Measurements from ENCODE around the gene CCNE1.
"Not testable (repeated sequence)": the region's sequence is repeated elsewhere in the genome, so short reads cannot be mapped to it uniquely, and the experiment has no call there.

The CCNE1 gene

DNA sequence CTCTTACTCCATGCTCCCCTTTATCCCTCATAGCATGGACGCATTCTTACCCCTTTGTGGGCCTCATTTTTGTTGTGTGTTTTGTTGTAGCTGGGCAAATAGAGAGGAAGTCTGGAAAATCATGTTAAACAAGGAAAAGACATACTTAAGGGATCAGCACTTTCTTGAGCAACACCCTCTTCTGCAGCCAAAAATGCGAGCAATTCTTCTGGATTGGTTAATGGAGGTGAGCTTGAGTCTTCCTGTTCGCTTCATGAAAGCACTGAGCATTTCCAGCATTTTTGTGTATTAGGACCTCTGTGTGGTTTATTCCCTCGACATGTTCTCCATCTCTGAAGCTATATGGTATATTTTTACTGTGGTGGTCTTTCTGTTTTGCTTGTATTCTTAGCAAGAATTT is 5.5 kb downstream of the CCNE1 start:
- H3K9me3 Mint-ChIP-seq = no peaks in the 10 kb centered on the region
- DNase-seq (ENCODE audit: low spot score in 2 of 2) (no peak), ATAC-seq (ENCODE audit: low read depth) (no peak)
- H3K4me1 Mint-ChIP-seq = peaks cover 8% of the 10 kb centered on the region
- peaks cover 7% of the 10 kb centered on the region for H3K36me3 Mint-ChIP-seq
- H3K27me3 Mint-ChIP-seq = no peaks in the 10 kb centered on the region
- H3K4me3 Mint-ChIP-seq = no peak overlapping the region
- H3K27ac Mint-ChIP-seq = no peak overlapping the region

DNA sequence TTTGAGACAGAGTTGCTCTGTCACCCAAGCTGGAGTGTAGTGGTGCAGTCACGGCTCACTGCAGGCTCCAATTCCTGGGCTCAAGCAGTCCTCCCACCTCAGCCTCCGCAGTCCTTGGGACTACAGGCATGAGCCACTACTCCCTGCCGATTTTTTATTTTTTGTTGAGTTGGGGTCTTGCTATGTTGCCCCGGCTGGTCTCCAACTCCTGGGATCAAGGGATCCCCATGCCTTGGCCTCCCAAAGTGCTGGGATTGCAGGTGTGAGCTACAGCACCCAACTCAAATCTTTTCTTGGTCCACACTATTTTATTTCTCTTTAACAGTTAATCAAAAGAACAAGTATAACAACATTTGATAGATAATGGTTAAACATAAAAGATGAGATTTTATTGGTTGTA is 7.5 kb downstream of the CCNE1 start:
- Mint-ChIP-seq H3K9me3 (no peaks in the 10 kb centered on the region), H3K27ac (no peak overlapping the region), H3K4me3 (no peak overlapping the region), H3K4me1 (peaks cover 4% of the 10 kb centered on the region), H3K36me3 (peaks cover 9% of the 10 kb centered on the region), H3K27me3 (no peaks in the 10 kb centered on the region)
- DNase-seq (ENCODE audit: low spot score in 2 of 2) (no peak), ATAC-seq (ENCODE audit: low read depth) (no peak)

DNA sequence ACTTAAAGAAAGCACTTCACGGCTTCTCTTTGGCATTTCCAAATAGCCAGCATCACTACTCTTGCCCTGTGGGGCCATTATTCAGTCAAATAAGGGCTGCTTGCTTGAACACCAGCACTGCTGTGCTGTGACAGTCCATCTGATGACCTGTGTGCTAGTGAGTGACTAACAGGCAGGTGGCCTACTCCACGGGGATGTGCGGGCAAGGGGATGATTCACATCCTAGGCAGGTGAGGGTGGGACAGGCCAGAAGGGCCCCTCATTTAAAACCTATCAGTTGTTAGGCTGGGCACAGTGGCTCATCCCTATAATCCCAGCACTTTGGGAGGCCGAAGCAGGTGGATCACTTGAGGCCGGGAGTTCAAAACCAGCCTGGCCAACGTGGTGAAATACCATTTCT is 8.2 kb downstream of the CCNE1 start:
- peaks cover 3% of the 10 kb centered on the region for H3K4me1 Mint-ChIP-seq
- DNase-seq (ENCODE audit: low spot score in 2 of 2) (no peak), ATAC-seq (ENCODE audit: low read depth) (no peak)
- no peak overlapping the region for H3K4me3 Mint-ChIP-seq
- no peak overlapping the region for H3K27ac Mint-ChIP-seq
- H3K9me3 Mint-ChIP-seq = no peaks in the 10 kb centered on the region
- peaks cover 9% of the 10 kb centered on the region for H3K36me3 Mint-ChIP-seq
- no peaks in the 10 kb centered on the region for H3K27me3 Mint-ChIP-seq

DNA sequence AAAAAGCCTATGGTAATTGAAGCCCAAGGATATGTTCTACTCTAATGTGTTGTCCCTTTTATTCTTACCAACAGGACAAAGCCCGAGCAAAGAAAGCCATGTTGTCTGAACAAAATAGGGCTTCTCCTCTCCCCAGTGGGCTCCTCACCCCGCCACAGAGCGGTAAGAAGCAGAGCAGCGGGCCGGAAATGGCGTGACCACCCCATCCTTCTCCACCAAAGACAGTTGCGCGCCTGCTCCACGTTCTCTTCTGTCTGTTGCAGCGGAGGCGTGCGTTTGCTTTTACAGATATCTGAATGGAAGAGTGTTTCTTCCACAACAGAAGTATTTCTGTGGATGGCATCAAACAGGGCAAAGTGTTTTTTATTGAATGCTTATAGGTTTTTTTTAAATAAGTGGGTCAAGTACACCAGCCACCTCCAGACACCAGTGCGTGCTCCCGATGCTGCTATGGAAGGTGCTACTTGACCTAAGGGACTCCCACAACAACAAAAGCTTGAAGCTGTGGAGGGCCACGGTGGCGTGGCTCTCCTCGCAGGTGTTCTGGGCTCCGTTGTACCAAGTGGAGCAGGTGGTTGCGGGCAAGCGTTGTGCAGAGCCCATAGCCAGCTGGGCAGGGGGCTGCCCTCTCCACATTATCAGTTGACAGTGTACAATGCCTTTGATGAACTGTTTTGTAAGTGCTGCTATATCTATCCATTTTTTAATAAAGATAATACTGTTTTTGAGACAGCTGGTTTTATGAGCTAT is 12.0 kb downstream of the CCNE1 start:
- DNase-seq (ENCODE audit: low spot score in 2 of 2) = no peak
- no peak overlapping the region for H3K4me3 Mint-ChIP-seq
- no peaks in the 10 kb centered on the region for H3K9me3 Mint-ChIP-seq
- peaks cover 9% of the 10 kb centered on the region for H3K36me3 Mint-ChIP-seq
- no peak overlapping the region for H3K27ac Mint-ChIP-seq
- no peaks in the 10 kb centered on the region for H3K4me1 Mint-ChIP-seq
- no peaks in the 10 kb centered on the region for H3K27me3 Mint-ChIP-seq
- no peak for ATAC-seq (ENCODE audit: low read depth)

DNA sequence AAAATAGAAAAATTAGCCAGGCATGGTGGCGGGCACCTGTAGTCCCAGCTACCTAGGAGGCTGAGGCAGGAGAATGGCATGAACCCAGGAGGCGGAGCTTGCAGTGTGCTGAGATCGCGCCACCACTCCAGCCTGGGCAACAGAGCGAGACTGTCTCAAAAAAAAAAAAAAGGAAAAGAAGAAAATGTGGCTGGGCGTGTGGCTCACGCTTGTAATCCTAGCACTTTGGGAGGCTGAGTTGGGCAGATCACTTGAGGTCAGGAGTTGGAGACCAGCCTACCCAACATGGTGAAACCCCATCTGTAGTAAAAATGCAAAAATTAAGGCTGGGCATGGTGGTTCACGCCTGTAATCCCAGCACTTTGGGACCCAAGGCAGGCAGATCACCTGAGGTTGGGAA is 13.5 kb downstream of the CCNE1 start:
- H3K27me3 Mint-ChIP-seq; H3K4me1 Mint-ChIP-seq; H3K27ac Mint-ChIP-seq; DNase-seq (ENCODE audit: low spot score in 2 of 2); H3K4me3 Mint-ChIP-seq; H3K36me3 Mint-ChIP-seq; H3K9me3 Mint-ChIP-seq; ATAC-seq (ENCODE audit: low read depth): not testable (repeated sequence)

DNA sequence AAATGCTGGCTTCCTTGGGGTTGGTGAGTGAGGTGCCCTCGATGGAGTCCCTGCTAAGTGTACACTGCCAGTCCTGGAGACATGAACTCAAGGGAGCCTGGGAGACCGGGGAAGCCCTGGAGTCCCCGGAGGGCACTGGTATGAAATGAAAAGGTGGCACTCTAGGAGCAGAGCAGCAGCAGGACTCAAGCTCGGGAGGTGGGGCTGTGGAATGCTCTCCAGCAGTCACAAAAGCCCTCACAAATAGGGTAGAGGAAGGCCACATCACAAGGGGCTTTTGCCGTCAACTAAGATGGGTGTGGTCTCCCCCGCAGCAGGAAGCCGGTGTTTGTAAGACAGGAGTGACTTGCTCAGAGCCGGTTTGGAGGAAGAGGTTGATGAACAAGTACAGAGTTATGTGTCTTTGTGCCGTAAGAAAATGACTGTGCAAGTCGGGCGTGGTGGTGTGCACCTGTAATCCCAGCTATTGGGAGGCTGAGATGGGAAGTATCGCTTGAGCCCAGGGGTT is 19.3 kb downstream of the CCNE1 start:
- Mint-ChIP-seq H3K4me3 (peak overlapping the region; percentile 59), H3K36me3 (no peaks in the 10 kb centered on the region), H3K9me3 (no peaks in the 10 kb centered on the region), H3K27ac (peak overlapping the region; percentile 48), H3K4me1 (peaks cover 13% of the 10 kb centered on the region), H3K27me3 (peaks cover 9% of the 10 kb centered on the region)
- DNase-seq (ENCODE audit: low spot score in 2 of 2) = no peak
- peak; percentile 92 for ATAC-seq (ENCODE audit: low read depth)

DNA sequence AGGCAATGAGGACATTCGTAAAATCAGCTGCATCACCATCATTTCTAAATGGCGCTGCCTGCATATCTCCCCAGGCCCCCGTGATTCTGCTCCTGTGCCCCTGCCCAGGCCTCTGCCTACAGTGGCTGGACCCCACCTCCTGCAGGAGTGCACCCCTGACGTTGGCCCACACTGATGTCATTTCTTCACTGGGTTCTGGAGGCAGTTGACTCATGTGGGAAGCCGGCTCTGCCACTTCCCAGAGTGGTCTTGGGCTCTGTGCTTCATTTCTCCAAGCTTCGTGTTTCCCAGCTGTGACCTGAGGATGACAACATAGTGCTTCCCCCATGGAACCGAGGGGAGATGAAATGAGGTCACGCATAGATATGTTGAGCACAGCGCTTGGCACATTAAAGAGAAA is 19.9 kb downstream of the CCNE1 start:
- Mint-ChIP-seq H3K36me3 (no peaks in the 10 kb centered on the region), H3K27me3 (peaks cover 9% of the 10 kb centered on the region), H3K27ac (peak overlapping the region; percentile 48), H3K4me3 (no peak overlapping the region), H3K4me1 (peaks cover 13% of the 10 kb centered on the region), H3K9me3 (no peaks in the 10 kb centered on the region)
- DNase-seq (ENCODE audit: low spot score in 2 of 2) = no peak
- no peak for ATAC-seq (ENCODE audit: low read depth)

DNA sequence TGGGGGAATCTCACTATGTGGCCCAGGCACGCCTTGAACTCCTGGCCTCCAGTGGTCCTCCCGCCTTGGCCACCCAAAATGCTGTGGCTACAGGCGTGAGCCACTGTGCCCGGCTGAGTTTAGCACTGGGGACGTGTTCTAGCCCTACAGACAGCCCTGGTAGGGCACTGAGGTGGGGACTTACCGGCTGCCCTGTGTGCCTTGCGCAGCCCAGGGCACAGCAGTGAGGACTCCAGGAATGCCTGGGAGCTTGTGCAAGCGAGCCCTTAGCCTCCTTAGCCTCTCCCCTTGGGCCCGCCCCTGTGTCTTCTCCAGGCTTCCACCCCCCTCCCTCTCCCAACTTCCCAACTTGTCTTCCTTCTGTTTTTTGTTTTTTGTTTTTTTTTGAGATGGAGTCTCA is 21.0 kb downstream of the CCNE1 start:
- H3K4me3 Mint-ChIP-seq = no peak overlapping the region
- peaks cover 20% of the 10 kb centered on the region for H3K4me1 Mint-ChIP-seq
- DNase-seq (ENCODE audit: low spot score in 2 of 2) (no peak), ATAC-seq (ENCODE audit: low read depth) (no peak)
- H3K27ac Mint-ChIP-seq = no peak overlapping the region
- H3K36me3 Mint-ChIP-seq = no peaks in the 10 kb centered on the region
- H3K27me3 Mint-ChIP-seq = peaks cover 9% of the 10 kb centered on the region
- H3K9me3 Mint-ChIP-seq = no peaks in the 10 kb centered on the region

DNA sequence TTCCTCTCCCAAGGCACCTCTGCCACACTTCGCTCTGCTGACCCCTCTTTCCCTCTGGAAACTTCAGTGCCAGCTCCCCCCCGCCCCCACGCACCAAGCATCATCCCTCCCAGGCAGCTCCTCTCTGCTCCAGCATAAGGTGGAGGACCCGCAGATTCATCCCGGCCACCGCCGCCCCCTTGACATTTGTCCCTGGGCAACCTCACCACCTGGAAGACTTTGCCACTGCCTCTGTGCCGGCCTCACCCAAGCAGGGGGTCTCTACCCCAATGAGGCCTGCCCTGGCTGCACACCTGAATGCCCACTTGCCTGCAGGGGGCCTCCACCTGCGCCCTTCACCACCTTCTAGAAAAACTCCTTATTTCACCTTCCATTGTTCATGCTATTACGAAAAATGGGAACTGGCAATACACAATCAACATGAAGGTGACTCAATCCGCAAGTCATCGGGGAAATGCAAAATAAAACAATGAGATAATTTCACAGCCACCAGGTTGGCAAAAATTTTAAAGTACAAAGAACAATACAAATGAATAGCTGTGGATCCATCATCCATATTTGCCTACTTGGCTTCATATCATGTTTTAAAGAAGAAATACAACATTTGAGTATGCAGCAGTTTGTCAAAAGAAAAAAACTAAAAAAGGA is 21.9 kb downstream of the CCNE1 start:
- peaks cover 9% of the 10 kb centered on the region for H3K27me3 Mint-ChIP-seq
- H3K27ac Mint-ChIP-seq = no peak overlapping the region
- no peaks in the 10 kb centered on the region for H3K36me3 Mint-ChIP-seq
- no peaks in the 10 kb centered on the region for H3K9me3 Mint-ChIP-seq
- no peak for ATAC-seq (ENCODE audit: low read depth)
- no peak overlapping the region for H3K4me3 Mint-ChIP-seq
- peaks cover 21% of the 10 kb centered on the region for H3K4me1 Mint-ChIP-seq
- DNase-seq (ENCODE audit: low spot score in 2 of 2) = no peak

DNA sequence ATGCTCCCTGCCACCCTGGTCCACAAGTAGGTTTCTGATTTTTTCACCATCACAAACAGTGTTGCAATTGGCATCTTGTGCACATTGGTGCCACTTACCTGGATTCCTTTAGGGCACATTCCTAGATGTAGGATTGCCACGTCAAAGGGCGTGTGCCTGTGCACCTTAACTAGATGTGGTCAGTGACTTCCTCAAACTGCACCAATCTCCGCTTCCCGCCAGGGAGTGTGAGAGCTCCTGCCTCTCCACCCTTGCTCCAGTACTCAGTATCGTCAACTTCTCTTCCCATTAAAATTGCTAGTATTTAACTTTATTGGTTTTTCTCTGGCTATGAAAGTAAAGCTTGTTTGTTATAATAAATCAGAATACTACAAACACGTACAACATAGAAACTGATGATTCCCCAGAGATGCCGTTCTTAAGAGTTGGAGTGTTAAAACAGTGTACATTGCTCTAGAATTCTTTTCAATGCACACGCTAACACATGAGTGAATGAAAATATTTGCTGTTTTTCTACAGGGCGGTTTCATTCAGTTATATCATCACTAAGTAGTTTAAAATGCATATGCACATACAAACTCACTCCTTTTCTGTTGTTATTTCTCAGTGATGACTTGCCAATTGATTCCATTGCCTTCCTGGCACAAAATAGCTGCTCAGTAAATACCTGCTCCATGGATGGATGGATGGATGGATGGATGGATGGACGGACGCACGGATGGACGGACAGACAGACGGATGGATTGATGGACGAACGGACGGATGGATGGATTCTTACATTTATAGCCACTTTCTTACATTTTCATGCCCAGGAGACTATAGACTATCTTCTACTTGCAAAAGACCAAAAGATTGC is 23.4 kb downstream of the CCNE1 start:
- H3K27me3 Mint-ChIP-seq = peaks cover 11% of the 10 kb centered on the region
- DNase-seq (ENCODE audit: low spot score in 2 of 2) (no peak), ATAC-seq (ENCODE audit: low read depth) (no peak)
- no peak overlapping the region for H3K27ac Mint-ChIP-seq
- H3K4me3 Mint-ChIP-seq = no peak overlapping the region
- H3K9me3 Mint-ChIP-seq = no peaks in the 10 kb centered on the region
- no peaks in the 10 kb centered on the region for H3K36me3 Mint-ChIP-seq
- peaks cover 21% of the 10 kb centered on the region for H3K4me1 Mint-ChIP-seq

DNA sequence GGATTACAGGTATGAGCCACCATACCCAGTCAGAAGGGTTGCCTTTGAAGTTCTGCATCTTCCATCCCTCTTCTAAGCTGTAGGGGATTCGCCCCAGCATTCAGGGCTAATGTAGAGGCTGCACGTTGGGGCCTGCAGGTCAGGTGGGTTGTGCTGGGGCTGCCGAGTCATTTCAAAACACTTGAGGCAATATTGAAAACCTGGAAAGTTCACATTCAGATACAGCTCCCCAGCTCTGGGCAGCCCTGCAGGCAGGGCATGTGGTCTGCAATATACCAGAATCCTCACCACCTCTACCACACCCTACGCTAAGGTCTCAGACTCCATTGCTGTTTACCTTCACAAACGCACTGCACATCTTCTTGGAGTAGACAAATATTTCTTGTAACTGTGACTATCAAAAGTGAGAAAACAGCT is 24.6 kb downstream of the CCNE1 start:
- no peak overlapping the region for H3K4me3 Mint-ChIP-seq
- H3K27ac Mint-ChIP-seq = peak overlapping the region; percentile 83
- H3K9me3 Mint-ChIP-seq = no peaks in the 10 kb centered on the region
- DNase-seq (ENCODE audit: low spot score in 2 of 2) (no peak), ATAC-seq (ENCODE audit: low read depth) (no peak)
- peaks cover 12% of the 10 kb centered on the region for H3K4me1 Mint-ChIP-seq
- peaks cover 12% of the 10 kb centered on the region for H3K27me3 Mint-ChIP-seq
- H3K36me3 Mint-ChIP-seq = no peaks in the 10 kb centered on the region

DNA sequence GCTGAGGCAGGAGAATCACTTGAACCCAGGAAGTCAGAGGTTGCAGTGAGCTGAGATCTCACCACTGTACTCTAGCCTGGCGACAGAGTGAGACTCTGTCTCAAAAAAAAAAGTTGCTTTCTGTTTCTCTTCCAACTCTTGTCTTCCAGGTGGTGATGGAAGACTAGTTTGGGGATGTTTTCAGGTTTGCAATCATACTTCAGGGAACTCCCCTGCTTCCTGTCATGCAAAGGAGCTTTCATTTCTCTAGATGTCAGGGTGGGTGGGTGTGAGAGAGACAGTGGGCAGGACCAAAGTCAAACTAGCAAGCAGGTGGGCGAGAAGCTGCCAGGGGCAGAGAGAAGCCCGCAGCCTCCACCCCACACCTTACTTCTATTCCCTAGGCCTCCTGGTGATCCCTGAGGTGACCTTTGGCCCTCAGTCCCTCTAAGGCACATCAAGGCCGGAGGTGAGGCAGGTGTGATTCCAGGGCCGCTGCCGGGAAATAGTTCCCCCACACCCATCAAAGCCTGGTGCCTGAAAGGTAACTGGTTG is 25.7 kb downstream of the CCNE1 start:
- H3K36me3 Mint-ChIP-seq = no peaks in the 10 kb centered on the region
- H3K4me3 Mint-ChIP-seq = peak overlapping the region; percentile 64
- H3K27me3 Mint-ChIP-seq = peaks cover 14% of the 10 kb centered on the region
- H3K4me1 Mint-ChIP-seq = peaks cover 11% of the 10 kb centered on the region
- DNase-seq (ENCODE audit: low spot score in 2 of 2) = peak; percentile 34 to 52
- H3K27ac Mint-ChIP-seq = peak overlapping the region; percentile 83
- no peaks in the 10 kb centered on the region for H3K9me3 Mint-ChIP-seq
- ATAC-seq (ENCODE audit: low read depth) = peak; percentile 97

DNA sequence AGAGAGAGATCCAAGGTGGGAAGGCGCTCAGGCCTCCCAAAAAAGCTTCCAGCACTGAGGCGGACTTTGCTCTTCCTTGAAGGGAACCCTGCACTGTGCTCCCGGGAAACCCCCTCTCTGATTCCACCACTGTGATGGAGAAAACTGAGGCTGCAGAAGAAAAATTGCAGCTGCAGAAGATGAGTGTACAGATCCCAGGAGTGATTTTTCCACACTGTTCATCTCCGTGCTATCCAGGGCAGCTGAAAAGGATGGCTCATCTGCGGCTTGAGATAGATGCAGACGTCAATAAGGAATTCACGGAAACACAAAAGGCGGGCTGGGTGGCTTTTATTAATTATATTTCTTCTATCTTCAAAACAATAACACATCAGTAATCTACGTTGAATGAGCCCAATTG is 26.2 kb downstream of the CCNE1 start:
- H3K27ac Mint-ChIP-seq = peak overlapping the region; percentile 83
- DNase-seq (ENCODE audit: low spot score in 2 of 2) = no peak
- no peaks in the 10 kb centered on the region for H3K36me3 Mint-ChIP-seq
- no peak for ATAC-seq (ENCODE audit: low read depth)
- H3K4me1 Mint-ChIP-seq = peaks cover 11% of the 10 kb centered on the region
- no peaks in the 10 kb centered on the region for H3K9me3 Mint-ChIP-seq
- no peak overlapping the region for H3K4me3 Mint-ChIP-seq
- peaks cover 13% of the 10 kb centered on the region for H3K27me3 Mint-ChIP-seq
